ENCODE measurements around the gene MAGI2.

The MAGI2 gene

GRCh38 chr7:78571292-78571691 is 882.2 kb downstream of the MAGI2 start:
- Histone ChIP-seq H3K9ac (ENCODE audit: low read length) (no peak overlapping the region), H3K36me3 (ENCODE audit: control insufficient read depth, insufficient read depth, low read length) (no peaks in the 10 kb centered on the region), H3K4me3 (ENCODE audit: low read depth, low read length) (no peak overlapping the region), H3K27ac (ENCODE audit: low read depth, low read length) (no peak overlapping the region), H3K4me1 (ENCODE audit: control insufficient read depth, insufficient read depth, low read length) (peaks cover 32% of the 10 kb centered on the region), H3K9me3 (ENCODE audit: control insufficient read depth, insufficient read depth, low read depth, low read length) (no peaks in the 10 kb centered on the region), H3K27me3 (ENCODE audit: control insufficient read depth, insufficient read depth, low read length) (no peaks in the 10 kb centered on the region)

GRCh38 chr7:78568690-78569089 is 884.8 kb downstream of the MAGI2 start:
- H3K27me3 ChIP-seq (ENCODE audit: control insufficient read depth, insufficient read depth, low read length), result no peaks in the 10 kb centered on the region
- H3K4me1 ChIP-seq (ENCODE audit: control insufficient read depth, insufficient read depth, low read length), result peaks cover 32% of the 10 kb centered on the region
- no peak overlapping the region for H3K4me3 ChIP-seq (ENCODE audit: low read depth, low read length)
- no peaks in the 10 kb centered on the region for H3K9me3 ChIP-seq (ENCODE audit: control insufficient read depth, insufficient read depth, low read depth, low read length)
- H3K36me3 ChIP-seq (ENCODE audit: control insufficient read depth, insufficient read depth, low read length), result no peaks in the 10 kb centered on the region
- H3K9ac ChIP-seq (ENCODE audit: low read length), result no peak overlapping the region
- no peak overlapping the region for H3K27ac ChIP-seq (ENCODE audit: low read depth, low read length)

GRCh38 chr7:78567836-78568235 is 885.6 kb downstream of the MAGI2 start:
- H3K4me3 ChIP-seq (ENCODE audit: low read depth, low read length), result no peak overlapping the region
- no peak overlapping the region for H3K9ac ChIP-seq (ENCODE audit: low read length)
- no peaks in the 10 kb centered on the region for H3K27me3 ChIP-seq (ENCODE audit: control insufficient read depth, insufficient read depth, low read length)
- no peaks in the 10 kb centered on the region for H3K9me3 ChIP-seq (ENCODE audit: control insufficient read depth, insufficient read depth, low read depth, low read length)
- H3K27ac ChIP-seq (ENCODE audit: low read depth, low read length), result no peak overlapping the region
- no peaks in the 10 kb centered on the region for H3K36me3 ChIP-seq (ENCODE audit: control insufficient read depth, insufficient read depth, low read length)
- peaks cover 41% of the 10 kb centered on the region for H3K4me1 ChIP-seq (ENCODE audit: control insufficient read depth, insufficient read depth, low read length)

GRCh38 chr7:78565784-78566183 is 887.7 kb downstream of the MAGI2 start:
- no peaks in the 10 kb centered on the region for H3K9me3 ChIP-seq (ENCODE audit: control insufficient read depth, insufficient read depth, low read depth, low read length)
- no peak overlapping the region for H3K27ac ChIP-seq (ENCODE audit: low read depth, low read length)
- H3K4me3 ChIP-seq (ENCODE audit: low read depth, low read length), result no peak overlapping the region
- H3K9ac ChIP-seq (ENCODE audit: low read length), result no peak overlapping the region
- H3K27me3 ChIP-seq (ENCODE audit: control insufficient read depth, insufficient read depth, low read length), result no peaks in the 10 kb centered on the region
- H3K4me1 ChIP-seq (ENCODE audit: control insufficient read depth, insufficient read depth, low read length), result peaks cover 50% of the 10 kb centered on the region
- no peaks in the 10 kb centered on the region for H3K36me3 ChIP-seq (ENCODE audit: control insufficient read depth, insufficient read depth, low read length)

GRCh38 chr7:78563191-78563590 is 890.3 kb downstream of the MAGI2 start:
- H3K9ac ChIP-seq (ENCODE audit: low read length), result no peak overlapping the region
- H3K4me3 ChIP-seq (ENCODE audit: low read depth, low read length), result no peak overlapping the region

GRCh38 chr7:78562191-78562590 is 891.3 kb downstream of the MAGI2 start:
- Histone ChIP-seq H3K9ac (ENCODE audit: low read length) (no peak overlapping the region), H3K27ac (ENCODE audit: low read depth, low read length) (peak overlapping the region; percentile 7; the same call in 1 of the 2 replicates), H3K27me3 (ENCODE audit: control insufficient read depth, insufficient read depth, low read length) (no peaks in the 10 kb centered on the region), H3K9me3 (ENCODE audit: control insufficient read depth, insufficient read depth, low read depth, low read length) (no peaks in the 10 kb centered on the region), H3K4me1 (ENCODE audit: control insufficient read depth, insufficient read depth, low read length) (peaks cover 32% of the 10 kb centered on the region), H3K4me3 (ENCODE audit: low read depth, low read length) (no peak overlapping the region), H3K36me3 (ENCODE audit: control insufficient read depth, insufficient read depth, low read length) (no peaks in the 10 kb centered on the region)

More at GRCh38 chr7:78563191-78563590, 890.3 kb downstream of the MAGI2 start:
- Histone ChIP-seq H3K9me3 (ENCODE audit: control insufficient read depth, insufficient read depth, low read depth, low read length) (no peaks in the 10 kb centered on the region), H3K4me1 (ENCODE audit: control insufficient read depth, insufficient read depth, low read length) (peaks cover 42% of the 10 kb centered on the region), H3K27ac (ENCODE audit: low read depth, low read length) (peak overlapping the region; percentile 68), H3K36me3 (ENCODE audit: control insufficient read depth, insufficient read depth, low read length) (no peaks in the 10 kb centered on the region), H3K27me3 (ENCODE audit: control insufficient read depth, insufficient read depth, low read length) (no peaks in the 10 kb centered on the region)

- Histone ChIP-seq H3K9me3 (ENCODE audit: control insufficient read depth, insufficient read depth, low read depth, low read length) (no peaks in the 10 kb centered on the region), H3K4me3 (ENCODE audit: low read depth, low read length) (no peak overlapping the region), H3K9ac (ENCODE audit: low read length) (no peak overlapping the region), H3K4me1 (ENCODE audit: control insufficient read depth, insufficient read depth, low read length) (peaks cover 24% of the 10 kb centered on the region), H3K27ac (ENCODE audit: low read depth, low read length) (no peak overlapping the region), H3K27me3 (ENCODE audit: control insufficient read depth, insufficient read depth, low read length) (no peaks in the 10 kb centered on the region), H3K36me3 (ENCODE audit: control insufficient read depth, insufficient read depth, low read length) (no peaks in the 10 kb centered on the region)
Measured at GRCh38 chr7:78558566-78558965, 894.9 kb downstream of the MAGI2 start.

- H3K4me1 ChIP-seq (ENCODE audit: control insufficient read depth, insufficient read depth, low read length), result peaks cover 9% of the 10 kb centered on the region; the same call in 1 of the 2 replicates
- H3K4me3 ChIP-seq (ENCODE audit: low read depth, low read length), result no peak overlapping the region
- H3K9ac ChIP-seq (ENCODE audit: low read length), result no peak overlapping the region
- no peak overlapping the region for H3K27ac ChIP-seq (ENCODE audit: low read depth, low read length)
- no peaks in the 10 kb centered on the region for H3K36me3 ChIP-seq (ENCODE audit: control insufficient read depth, insufficient read depth, low read length)
- no peaks in the 10 kb centered on the region for H3K27me3 ChIP-seq (ENCODE audit: control insufficient read depth, insufficient read depth, low read length)
- no peaks in the 10 kb centered on the region for H3K9me3 ChIP-seq (ENCODE audit: control insufficient read depth, insufficient read depth, low read depth, low read length)
Measured at GRCh38 chr7:78543976-78544375, 909.5 kb downstream of the MAGI2 start.

GRCh38 chr7:78542981-78543380 is 910.5 kb downstream of the MAGI2 start:
- Histone ChIP-seq H3K4me3 (ENCODE audit: low read depth, low read length) (no peak overlapping the region), H3K9ac (ENCODE audit: low read length) (no peak overlapping the region), H3K27ac (ENCODE audit: low read depth, low read length) (no peak overlapping the region), H3K9me3 (ENCODE audit: control insufficient read depth, insufficient read depth, low read depth, low read length) (peaks cover 5% of the 10 kb centered on the region; the same call in 1 of the 2 replicates), H3K36me3 (ENCODE audit: control insufficient read depth, insufficient read depth, low read length) (no peaks in the 10 kb centered on the region), H3K4me1 (ENCODE audit: control insufficient read depth, insufficient read depth, low read length) (peaks cover 9% of the 10 kb centered on the region; the same call in 1 of the 2 replicates), H3K27me3 (ENCODE audit: control insufficient read depth, insufficient read depth, low read length) (no peaks in the 10 kb centered on the region)

GRCh38 chr7:78542541-78542940 is 910.9 kb downstream of the MAGI2 start:
- no peak overlapping the region for H3K4me3 ChIP-seq (ENCODE audit: low read depth, low read length)
- no peak overlapping the region for H3K9ac ChIP-seq (ENCODE audit: low read length)
- H3K27ac ChIP-seq (ENCODE audit: low read depth, low read length), result no peak overlapping the region
- H3K9me3 ChIP-seq (ENCODE audit: control insufficient read depth, insufficient read depth, low read depth, low read length), result peaks cover 8% of the 10 kb centered on the region; the same call in 1 of the 2 replicates
- H3K36me3 ChIP-seq (ENCODE audit: control insufficient read depth, insufficient read depth, low read length), result no peaks in the 10 kb centered on the region
- no peaks in the 10 kb centered on the region for H3K27me3 ChIP-seq (ENCODE audit: control insufficient read depth, insufficient read depth, low read length)
- H3K4me1 ChIP-seq (ENCODE audit: control insufficient read depth, insufficient read depth, low read length), result peaks cover 9% of the 10 kb centered on the region; the same call in 1 of the 2 replicates

GRCh38 chr7:78539825-78540224 is 913.6 kb downstream of the MAGI2 start:
- Histone ChIP-seq H3K4me1 (ENCODE audit: control insufficient read depth, insufficient read depth, low read length) (peaks cover 9% of the 10 kb centered on the region; the same call in 1 of the 2 replicates), H3K36me3 (ENCODE audit: control insufficient read depth, insufficient read depth, low read length) (no peaks in the 10 kb centered on the region; the same call in 1 of the 2 replicates), H3K9me3 (ENCODE audit: control insufficient read depth, insufficient read depth, low read depth, low read length) (peaks cover 11% of the 10 kb centered on the region; the same call in 1 of the 2 replicates), H3K27ac (ENCODE audit: low read depth, low read length) (no peak overlapping the region), H3K4me3 (ENCODE audit: low read depth, low read length) (no peak overlapping the region), H3K9ac (ENCODE audit: low read length) (no peak overlapping the region), H3K27me3 (ENCODE audit: control insufficient read depth, insufficient read depth, low read length) (no peaks in the 10 kb centered on the region)

Data from HUES6 (cell line).